ENCODE results near the gene SLC5A8.

Gene SLC5A8

DNA sequence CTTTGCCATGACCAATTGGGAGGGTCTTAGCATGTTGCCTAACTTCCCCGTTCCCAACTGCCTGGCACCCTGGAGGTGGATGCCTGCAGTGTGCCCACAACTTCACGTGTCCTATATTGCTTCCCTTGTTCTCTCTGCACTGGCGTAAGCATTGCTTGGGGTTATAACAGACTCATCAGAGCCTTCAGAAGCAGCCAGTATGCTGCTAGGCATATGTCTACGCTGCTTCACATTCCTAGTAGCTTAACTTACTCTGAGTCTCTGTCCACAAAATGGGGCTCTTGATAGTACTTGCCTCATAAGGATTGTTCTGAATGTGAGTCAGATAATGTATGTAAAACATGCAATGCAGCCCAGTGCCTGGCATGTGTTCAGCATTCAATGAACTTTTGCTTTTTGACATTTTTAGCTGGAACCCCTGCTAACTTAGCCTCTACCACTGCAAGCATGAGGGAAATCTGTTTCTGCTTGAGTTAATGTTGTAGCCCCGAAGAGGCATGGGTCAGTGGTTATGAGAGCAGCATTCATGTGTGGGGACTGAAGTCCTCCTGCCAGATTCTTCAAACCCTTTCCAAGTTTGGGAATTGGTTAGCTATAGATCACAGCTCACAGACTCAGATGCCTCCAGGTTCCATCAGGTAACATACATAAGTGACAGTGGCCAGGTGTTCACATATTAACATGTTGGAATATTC lies 2.8 kb downstream of the SLC5A8 start:
- CTCF ChIA-PET: no interaction called here
- POLR2A ChIA-PET (ENCODE audit: low non-redundant PET): no interaction called here
- no peak overlapping the region for H3K27ac ChIP-seq
- TF ChIP-seq, protein P1, sequence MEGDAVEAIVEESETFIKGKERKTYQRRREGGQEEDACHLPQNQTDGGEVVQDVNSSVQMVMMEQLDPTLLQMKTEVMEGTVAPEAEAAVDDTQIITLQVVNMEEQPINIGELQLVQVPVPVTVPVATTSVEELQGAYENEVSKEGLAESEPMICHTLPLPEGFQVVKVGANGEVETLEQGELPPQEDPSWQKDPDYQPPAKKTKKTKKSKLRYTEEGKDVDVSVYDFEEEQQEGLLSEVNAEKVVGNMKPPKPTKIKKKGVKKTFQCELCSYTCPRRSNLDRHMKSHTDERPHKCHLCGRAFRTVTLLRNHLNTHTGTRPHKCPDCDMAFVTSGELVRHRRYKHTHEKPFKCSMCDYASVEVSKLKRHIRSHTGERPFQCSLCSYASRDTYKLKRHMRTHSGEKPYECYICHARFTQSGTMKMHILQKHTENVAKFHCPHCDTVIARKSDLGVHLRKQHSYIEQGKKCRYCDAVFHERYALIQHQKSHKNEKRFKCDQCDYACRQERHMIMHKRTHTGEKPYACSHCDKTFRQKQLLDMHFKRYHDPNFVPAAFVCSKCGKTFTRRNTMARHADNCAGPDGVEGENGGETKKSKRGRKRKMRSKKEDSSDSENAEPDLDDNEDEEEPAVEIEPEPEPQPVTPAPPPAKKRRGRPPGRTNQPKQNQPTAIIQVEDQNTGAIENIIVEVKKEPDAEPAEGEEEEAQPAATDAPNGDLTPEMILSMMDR (conservative IDR thresholded peaks at IDR 0.05; ENCODE audit: low read depth): no peak
- DNase-seq (ENCODE audit: low spot score): no peak

GRCh38 chr12:101204602-101205304 lies 5.3 kb downstream of the SLC5A8 start:
- no peak overlapping the region for H3K27ac ChIP-seq
- no peak for DNase-seq (ENCODE audit: low spot score)
- POLR2A ChIA-PET (ENCODE audit: low non-redundant PET): no interaction called here
- TF ChIP-seq, protein P1 (conservative IDR thresholded peaks at IDR 0.05; ENCODE audit: low read depth): no peak
- CTCF ChIA-PET: no interaction called here

GRCh38 chr12:101200824-101201223 lies 9.2 kb downstream of the SLC5A8 start:
- TF ChIP-seq, protein P1 (conservative IDR thresholded peaks at IDR 0.05; ENCODE audit: low read depth): no peak
- no peak for DNase-seq (ENCODE audit: low spot score)
- POLR2A ChIA-PET (ENCODE audit: low non-redundant PET): no interaction called here
- CTCF ChIA-PET: no interaction called here
- no peak overlapping the region for H3K27ac ChIP-seq

GRCh38 chr12:101200145-101200544 lies 9.9 kb downstream of the SLC5A8 start:
- DNase-seq (ENCODE audit: low spot score): no peak
- ChIA-PET CTCF (no interaction called here), POLR2A (ENCODE audit: low non-redundant PET) (no interaction called here)
- TF ChIP-seq, protein P1 (conservative IDR thresholded peaks at IDR 0.05; ENCODE audit: low read depth): no peak
- no peak overlapping the region for H3K27ac ChIP-seq

DNA sequence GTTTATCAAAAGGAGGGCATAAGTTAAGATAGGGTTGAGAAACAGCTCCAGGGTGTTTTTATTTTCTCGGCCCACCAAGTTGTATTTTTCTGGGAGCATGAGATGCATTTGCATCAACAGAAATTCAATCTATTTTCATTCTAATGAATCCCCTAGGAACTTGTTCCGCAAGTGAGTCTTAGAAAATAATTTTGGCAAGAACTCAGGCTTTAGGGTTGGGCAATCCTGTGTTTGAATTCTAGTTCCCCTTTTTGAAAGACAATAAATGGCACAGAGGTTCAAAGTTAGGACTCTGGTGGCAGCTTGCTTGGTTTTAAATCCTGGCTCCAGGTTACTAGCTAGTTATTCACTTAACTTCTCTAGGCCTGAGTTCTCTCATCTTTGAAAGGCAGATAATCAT lies 23.7 kb downstream of the SLC5A8 start:
- POLR2A ChIA-PET (ENCODE audit: low non-redundant PET): no interaction called here
- no peak for DNase-seq (ENCODE audit: low spot score)
- TF ChIP-seq, protein P1 (conservative IDR thresholded peaks at IDR 0.05; ENCODE audit: low read depth): no peak
- H3K27ac ChIP-seq: no peak overlapping the region
- CTCF ChIA-PET: no interaction called here

- no peak overlapping the region for H3K27ac ChIP-seq
- TF ChIP-seq, protein P1 (conservative IDR thresholded peaks at IDR 0.05; ENCODE audit: low read depth): no peak
- no peak for DNase-seq (ENCODE audit: low spot score)
- ChIA-PET CTCF (no interaction called here), POLR2A (ENCODE audit: low non-redundant PET) (no interaction called here)
Observed at GRCh38 chr12:101181776-101182175, 28.3 kb downstream of the SLC5A8 start.
